Measurements from ENCODE around the gene BPIFB1.

BPIFB1 gene, protein sequence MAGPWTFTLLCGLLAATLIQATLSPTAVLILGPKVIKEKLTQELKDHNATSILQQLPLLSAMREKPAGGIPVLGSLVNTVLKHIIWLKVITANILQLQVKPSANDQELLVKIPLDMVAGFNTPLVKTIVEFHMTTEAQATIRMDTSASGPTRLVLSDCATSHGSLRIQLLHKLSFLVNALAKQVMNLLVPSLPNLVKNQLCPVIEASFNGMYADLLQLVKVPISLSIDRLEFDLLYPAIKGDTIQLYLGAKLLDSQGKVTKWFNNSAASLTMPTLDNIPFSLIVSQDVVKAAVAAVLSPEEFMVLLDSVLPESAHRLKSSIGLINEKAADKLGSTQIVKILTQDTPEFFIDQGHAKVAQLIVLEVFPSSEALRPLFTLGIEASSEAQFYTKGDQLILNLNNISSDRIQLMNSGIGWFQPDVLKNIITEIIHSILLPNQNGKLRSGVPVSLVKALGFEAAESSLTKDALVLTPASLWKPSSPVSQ

DNA sequence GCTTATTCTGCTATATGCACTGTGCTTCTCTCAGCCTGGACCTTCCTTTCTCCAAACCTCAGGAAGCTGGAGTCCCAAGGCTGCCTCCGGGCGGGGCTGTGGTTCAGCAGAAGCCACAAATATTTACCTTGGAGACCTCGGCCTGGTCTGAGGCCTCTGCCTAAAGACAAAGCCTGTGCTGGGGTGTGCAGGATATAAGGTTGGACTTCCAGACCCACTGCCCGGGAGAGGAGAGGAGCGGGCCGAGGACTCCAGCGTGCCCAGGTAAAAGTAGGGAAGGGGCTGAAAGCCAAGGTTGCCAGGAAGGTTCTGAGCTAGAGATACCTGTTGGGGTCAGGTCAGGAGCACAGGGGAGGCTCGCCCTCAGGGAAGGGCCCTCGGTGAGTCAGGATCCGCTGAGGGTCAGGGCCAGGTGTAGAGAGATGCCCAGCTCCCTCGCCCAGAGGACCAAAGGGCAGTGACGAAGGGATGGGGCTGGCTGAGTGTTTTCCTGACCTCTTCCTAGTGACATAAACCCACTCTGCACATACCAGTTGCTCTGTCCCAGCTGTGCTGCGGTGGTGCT, at the start of gene BPIFB1:
BPIFB1 (plus strand) TSS at position 224 of the 565 bp plus-strand sequence. CDS start 2,860 bp downstream, outside the sequence.
- no peak for DNase-seq

DNA sequence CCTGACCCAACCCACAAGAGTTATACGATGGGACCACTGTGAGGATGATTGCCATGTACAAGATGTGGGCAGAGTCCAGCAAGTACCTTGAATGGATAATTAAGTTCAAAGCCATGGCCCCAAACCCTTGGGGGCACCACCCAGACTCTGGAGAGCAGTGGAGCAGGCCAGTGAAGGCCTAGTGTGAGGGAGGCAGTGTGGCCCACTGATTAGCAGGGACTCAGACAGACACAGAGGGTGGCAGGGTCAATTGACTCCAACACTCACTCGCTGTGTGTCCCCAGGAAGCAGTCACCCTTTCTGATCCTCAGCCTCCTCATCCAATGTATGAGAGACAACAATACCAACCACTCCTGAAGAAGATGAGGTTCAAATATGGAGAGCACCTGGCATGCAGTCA, 49.0 kb upstream of the BPIFB1 start:
- DNase-seq: no peak

DNA sequence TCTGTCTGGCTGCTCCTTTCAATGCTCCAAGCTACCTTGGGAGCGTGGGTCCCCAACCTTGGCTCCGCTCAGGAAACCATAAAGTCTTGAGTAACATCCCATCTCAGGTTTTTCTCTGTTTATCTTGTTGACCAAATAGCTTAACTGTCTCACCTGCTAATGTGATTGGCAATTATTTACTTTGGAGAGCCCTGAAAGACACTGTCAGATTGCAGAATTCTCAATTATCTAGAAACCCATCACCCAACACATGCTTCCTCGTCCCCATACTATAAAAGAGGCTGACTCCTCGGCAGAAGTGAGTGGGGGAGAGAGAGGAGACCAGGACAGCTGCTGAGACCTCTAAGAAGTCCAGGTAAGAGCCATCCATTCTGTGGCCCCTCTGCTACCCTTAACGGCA, 47.3 kb upstream of the BPIFB1 start, which contains the start of gene BPIFA1:
BPIFA1 (plus strand) TSS at position 301 of the 400 bp plus-strand sequence. CDS start 1,716 bp downstream, outside the sequence.
- DNase-seq: no peak

DNA sequence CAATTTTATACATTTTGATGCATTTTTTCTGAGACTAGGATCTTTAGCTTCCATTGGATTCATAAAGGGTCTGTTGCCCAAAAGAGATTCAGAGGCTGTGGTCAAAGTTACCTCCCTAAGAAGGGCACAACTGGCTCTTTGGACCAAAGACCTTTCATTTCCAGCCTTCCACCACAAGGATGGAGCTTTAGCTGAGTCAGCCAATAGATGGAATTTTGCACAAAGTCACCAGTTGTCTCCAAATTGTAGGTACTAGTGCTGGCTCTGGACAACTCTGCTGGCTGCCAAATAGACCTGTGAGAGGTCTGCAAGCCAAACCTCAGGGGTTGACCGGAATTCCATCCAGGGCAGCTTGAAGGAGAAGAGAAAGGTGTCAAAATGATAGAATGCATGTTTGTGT, 46.7 kb upstream of the BPIFB1 start:
- DNase-seq: no peak

DNA sequence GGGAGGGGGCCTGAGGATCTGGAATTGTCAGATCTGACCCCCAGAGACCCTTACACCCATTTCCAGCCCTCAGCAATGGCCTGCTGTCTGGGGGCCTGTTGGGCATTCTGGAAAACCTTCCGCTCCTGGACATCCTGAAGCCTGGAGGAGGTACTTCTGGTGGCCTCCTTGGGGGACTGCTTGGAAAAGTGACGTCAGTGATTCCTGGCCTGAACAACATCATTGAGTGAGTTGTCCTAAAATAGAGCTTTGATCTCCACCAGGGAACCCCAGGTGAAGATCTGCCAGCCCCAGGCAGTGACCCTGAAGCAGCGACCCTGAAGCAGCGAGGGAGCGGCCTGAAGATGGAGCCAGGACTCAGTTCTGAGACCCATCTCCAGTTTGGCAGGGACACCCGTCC, 45.0 kb upstream of the BPIFB1 start:
- DNase-seq: no peak

DNA sequence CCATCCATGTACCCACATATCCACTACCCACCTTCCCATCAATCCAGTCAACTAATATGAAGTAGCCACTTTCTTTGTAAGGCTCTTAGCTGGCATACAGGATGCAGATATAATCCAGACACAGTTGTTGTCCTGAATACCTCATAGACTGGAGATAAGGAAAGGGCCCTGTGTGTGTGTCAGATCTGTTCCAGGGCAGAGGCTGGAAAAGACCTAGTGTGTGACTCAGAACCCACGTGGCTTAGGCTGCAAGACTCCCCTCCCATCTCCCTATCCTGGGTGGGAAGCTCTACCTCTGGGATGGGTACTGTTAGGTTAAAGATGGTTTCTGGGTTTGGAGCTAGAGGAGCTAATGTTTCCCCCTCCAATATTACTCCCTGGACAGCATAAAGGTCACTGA, 43.6 kb upstream of the BPIFB1 start:
- DNase-seq: no peak

DNA sequence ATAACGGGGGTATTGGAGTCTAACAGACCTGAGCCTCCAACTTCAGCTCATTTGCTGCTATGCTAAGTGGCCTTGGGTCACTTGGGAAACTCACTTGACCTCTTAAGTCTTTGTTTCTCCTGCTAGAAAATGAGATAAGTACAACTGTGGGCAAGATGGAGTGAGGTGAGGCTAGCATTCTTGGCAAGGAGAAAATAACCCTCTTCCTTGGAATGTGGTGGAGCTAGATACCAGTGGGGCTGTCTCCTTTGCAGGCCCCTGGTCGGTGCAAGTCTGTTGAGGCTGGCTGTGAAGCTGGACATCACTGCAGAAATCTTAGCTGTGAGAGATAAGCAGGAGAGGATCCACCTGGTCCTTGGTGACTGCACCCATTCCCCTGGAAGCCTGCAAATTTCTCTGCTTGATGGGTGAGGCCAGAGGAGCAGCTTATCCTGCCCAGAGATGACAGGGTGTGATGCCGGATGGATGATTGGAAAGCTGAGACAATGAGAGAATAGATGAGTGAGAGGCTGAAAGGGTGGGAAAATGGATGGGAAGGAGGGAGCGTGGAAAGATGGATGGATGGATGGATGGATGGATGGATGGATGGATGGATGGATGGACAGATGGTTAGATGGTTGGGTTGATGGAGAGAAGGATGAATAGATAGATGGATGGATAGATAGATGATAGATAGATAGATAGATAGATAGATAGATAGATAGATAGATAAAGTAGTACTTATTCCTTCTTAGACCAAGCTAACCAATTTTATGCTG, 42.9 kb upstream of the BPIFB1 start:
- no peak for DNase-seq

GRCh38 chr20:33240923-33241322, 42.1 kb upstream of the BPIFB1 start:
- DNase-seq: no peak

GRCh38 chr20:33242319-33243100, 40.5 kb upstream of the BPIFB1 start:
- no peak for DNase-seq

DNA sequence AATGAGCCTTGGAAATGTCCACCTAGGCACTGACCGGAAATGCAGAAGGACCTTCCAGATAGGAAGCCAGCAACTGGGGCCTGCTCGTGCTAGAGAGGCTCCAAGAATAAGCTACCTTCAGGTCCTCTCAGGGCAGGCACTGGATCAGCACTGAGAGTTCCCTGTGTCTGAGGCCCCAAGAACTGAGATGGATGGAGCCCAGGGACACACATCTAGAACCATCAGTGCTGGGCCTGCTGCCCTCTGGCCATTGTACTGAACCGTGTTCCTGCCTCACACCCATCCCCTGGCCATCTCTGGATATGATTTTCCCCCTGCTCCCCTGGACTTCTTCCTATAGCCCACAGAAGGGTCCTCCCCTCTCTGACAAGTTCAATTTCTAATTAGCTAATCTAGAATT, 36.9 kb upstream of the BPIFB1 start:
- no peak for DNase-seq

DNA sequence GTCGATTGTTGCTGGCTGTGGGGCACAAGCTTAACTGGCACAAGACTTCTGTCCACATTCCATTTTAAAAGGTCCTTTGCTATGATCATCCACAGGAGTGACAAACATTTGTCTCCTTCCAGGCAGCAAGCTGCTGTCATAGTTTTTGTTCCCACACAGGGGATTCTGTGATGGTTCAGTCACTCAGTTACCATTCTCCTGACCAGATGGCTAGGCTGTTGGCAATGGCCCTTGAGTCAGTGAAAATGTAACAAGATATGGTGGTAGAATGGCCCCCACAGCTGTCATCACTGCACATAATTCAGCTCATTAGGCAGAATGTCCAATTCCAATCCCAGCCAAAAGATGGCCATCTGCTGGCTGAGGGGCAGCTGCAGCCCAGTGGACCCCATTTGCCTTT, 33.6 kb upstream of the BPIFB1 start:
- DNase-seq: peak in 1 of 51 donors; percentile 27

GRCh38 chr20:33250666-33251065, 32.3 kb upstream of the BPIFB1 start:
- DNase-seq: no peak

GRCh38 chr20:33251496-33251895, 31.5 kb upstream of the BPIFB1 start:
- DNase-seq: no peak

- no peak for DNase-seq
Observed at GRCh38 chr20:33252460-33252859, 30.6 kb upstream of the BPIFB1 start.

DNA sequence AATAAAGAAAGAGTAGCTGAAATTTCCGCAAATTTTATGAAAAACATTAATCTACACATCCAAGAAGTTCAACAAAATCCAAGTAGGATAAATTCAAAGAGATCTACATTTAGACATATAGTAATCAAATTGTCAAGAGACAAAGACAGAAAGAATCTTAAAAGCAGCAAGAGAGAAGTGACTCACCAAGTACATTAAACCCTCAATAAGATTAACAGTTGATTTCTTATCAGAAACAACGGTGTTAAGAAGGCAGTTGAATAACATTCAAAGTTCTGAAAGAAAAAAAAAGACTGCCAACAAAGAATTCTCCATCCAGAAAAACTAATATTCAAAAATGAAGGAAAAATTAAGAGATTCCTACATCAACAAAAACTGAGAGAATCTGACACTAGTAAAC, 28.0 kb upstream of the BPIFB1 start:
- DNase-seq: no peak

DNA sequence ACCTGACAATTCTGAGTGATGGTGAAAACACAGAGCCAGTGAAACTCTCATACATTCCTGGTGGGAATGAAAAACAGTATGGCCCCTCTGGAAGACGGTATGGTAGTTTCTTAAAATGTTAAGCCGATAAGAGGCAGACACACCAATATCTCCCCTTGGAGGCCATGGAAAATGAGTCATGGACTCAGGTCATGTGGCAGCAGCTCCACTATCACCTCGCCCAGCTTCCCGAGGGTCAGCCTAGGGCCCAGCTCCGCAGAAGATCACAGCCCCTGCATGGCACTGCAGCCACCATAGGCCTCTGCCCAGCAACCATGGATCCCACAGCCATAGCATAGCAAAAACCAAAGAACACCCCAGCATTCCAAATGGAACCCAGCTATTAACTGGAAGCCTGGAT, 25.8 kb upstream of the BPIFB1 start:
- DNase-seq: no peak

DNA sequence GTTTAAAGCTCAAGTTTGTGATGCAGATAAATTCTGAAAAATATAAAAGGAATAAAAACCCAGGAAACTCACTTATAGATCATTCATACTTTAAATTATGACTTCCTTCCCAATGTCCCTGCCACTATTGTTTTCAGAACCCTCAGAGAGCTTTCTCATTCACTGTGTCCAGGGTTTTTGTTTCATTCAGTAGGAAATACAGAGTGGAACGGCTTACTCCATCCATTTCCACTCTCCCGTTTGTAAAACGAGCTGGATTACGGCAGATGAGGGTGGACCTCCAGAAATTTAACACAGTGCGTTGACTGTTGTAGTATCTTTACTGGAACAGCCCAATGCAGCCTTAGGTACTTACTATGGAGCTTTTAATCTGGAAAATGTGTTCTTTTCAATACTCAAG, 23.6 kb upstream of the BPIFB1 start:
- DNase-seq: no peak

GRCh38 chr20:33261465-33261864, 21.5 kb upstream of the BPIFB1 start:
- DNase-seq: no peak

- peak in 34 of 51 donors; percentile 5 to 71 (median 22) for DNase-seq
Observed at GRCh38 chr20:33262658-33263065, 20.4 kb upstream of the BPIFB1 start.

DNA sequence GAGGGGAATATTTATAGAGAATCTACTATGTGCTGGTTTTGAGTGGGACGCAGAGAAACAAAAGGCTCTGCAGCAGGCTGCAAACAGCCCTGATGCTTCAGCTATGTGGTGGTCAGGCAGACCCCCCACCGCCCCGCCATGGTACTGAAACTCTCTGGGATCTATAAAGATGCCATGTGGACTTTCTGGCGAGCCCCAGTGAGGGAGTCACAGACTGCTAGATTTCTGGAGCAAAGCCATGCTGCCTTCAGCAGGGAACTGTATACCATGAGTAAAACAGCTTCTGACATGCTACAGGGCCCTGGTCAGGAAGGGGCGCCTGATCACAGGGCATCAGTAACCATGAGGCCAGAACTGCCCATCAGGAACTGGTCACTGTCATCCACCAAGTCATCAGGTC, 19.2 kb upstream of the BPIFB1 start:
- DNase-seq: peak in 3 of 51 donors; percentile 13 to 19 (median 15)

DNA sequence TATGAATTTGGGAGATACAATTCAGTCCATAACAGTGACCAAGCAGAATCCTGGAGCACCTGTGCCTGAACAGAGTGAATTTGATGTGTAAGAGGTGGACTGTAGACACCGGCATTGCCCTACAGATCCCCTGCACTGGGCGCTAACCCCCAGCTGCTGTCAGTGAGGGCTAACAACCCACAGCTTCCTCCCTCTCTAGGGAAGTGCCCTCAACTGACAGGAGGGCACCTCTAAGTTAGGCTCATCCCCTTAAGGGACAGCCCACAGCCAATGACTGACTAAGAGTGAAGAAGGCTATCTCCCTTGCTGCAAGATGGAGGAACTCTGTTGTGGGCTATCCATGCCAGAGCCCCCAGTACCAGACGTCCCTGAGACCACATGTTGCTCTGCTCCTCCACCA, 15.3 kb upstream of the BPIFB1 start:
- no peak for DNase-seq

All from hypothalamus (tissue), 51 donors.